Measurements from ENCODE around the gene ABL1.

The ABL1 gene

DNA sequence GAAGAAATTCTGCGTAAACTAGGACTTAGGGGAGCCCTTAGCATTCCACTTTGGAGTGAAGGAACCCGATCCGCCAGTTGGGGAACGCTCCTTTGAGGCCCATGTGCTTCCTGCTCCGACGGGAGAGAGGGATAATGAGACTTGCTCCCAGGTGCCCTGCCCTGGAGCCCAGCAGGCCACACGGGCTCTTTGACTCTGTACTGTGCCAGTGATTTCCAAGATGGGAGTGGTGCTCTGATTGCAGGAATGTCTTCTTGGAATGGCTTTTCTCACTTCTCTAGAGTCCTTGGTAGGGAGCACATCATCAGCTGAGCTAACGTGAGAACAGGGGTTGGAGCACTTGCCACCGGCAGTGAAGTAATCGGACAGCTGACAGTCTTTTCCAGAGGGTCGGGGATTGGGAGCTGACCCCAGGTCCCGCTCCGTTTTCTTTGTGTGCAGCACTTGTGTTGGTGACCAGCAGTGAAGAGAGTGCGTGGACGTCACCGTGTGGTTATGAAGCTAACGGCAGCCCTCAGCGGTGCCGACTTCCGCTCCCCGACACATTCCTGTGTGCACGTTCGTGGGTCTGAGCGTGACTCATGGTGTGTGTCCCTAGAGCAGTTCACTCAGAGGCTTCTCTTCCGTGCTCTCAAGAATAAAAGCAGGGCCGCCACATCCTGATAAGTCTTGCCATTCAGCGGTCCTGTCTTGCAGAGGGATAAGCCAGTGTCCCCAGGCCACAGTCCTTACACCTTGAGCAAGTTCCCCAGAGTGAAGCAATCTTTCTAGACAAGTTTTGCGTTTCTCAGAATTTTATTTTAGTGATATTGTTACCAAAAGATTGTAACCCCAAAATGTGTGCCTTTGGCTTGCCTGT lies 25.6 kb downstream of the ABL1 start:
- DNase-seq (ENCODE audit: low read depth), result peak; percentile 67
- TF ChIP-seq, protein P1, sequence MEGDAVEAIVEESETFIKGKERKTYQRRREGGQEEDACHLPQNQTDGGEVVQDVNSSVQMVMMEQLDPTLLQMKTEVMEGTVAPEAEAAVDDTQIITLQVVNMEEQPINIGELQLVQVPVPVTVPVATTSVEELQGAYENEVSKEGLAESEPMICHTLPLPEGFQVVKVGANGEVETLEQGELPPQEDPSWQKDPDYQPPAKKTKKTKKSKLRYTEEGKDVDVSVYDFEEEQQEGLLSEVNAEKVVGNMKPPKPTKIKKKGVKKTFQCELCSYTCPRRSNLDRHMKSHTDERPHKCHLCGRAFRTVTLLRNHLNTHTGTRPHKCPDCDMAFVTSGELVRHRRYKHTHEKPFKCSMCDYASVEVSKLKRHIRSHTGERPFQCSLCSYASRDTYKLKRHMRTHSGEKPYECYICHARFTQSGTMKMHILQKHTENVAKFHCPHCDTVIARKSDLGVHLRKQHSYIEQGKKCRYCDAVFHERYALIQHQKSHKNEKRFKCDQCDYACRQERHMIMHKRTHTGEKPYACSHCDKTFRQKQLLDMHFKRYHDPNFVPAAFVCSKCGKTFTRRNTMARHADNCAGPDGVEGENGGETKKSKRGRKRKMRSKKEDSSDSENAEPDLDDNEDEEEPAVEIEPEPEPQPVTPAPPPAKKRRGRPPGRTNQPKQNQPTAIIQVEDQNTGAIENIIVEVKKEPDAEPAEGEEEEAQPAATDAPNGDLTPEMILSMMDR (IDR thresholded peaks at IDR 0.05; ENCODE audit: low read depth, low read length), result no peak
- TF ChIP-seq, protein P2, sequence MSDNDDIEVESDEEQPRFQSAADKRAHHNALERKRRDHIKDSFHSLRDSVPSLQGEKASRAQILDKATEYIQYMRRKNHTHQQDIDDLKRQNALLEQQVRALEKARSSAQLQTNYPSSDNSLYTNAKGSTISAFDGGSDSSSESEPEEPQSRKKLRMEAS (IDR thresholded peaks at IDR 0.05; ENCODE audit: low read depth, low read length), result no peak
- no peak for TF ChIP-seq MYC (IDR thresholded peaks at IDR 0.05; ENCODE audit: low read depth, low read length)
- H3K4me3 ChIP-seq (ENCODE audit: low read depth, low read length), result no peak overlapping the region

DNA sequence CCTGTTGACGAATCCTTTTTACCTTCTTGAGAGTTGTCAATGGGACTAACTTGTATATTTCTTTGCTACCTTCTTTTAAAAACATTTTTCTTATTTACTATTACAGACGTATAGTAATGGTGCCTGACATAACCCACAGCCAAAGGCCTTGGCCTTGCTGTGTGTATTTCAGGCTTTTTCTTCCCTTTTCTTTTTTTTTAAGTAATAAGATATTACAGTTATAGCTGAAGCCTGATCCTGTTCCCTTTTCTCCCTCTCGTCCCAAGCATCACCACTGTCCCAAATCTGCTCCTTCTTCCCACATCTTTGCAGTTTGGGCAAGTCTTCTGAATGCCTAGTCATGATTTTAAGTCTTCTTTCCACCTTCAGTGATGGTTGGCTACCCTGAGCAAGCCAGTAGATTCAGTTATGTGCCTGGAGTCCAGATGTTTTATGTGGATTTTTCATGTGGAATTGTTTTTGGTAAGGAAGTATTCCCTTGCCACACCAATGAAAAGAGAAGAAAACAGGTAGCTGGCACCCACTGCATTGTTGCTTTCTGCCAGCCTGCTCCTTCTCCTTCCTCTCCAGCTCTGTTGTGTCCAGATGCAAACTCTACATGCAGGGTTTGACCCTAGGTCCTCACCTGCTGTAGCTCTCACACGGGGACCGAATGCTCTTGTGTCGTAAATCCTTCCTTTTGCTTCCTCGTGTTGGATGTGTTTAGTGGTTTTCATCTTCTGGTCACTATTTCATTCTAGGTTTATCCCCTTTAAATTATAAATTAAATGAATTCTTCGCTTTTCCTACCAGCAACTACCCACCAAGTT lies 26.5 kb downstream of the ABL1 start:
- no peak for DNase-seq (ENCODE audit: low read depth)
- no peak for TF ChIP-seq MYC (IDR thresholded peaks at IDR 0.05; ENCODE audit: low read depth, low read length)
- no peak for TF ChIP-seq POLR2A (IDR thresholded peaks at IDR 0.05; ENCODE audit: extremely low read depth, insufficient read length)
- TF ChIP-seq, protein P1 (IDR thresholded peaks at IDR 0.05; ENCODE audit: low read depth, low read length), result no peak
- TF ChIP-seq, protein P2 (IDR thresholded peaks at IDR 0.05; ENCODE audit: low read depth, low read length), result no peak
- H3K4me3 ChIP-seq (ENCODE audit: low read depth, low read length), result no peak overlapping the region

DNA sequence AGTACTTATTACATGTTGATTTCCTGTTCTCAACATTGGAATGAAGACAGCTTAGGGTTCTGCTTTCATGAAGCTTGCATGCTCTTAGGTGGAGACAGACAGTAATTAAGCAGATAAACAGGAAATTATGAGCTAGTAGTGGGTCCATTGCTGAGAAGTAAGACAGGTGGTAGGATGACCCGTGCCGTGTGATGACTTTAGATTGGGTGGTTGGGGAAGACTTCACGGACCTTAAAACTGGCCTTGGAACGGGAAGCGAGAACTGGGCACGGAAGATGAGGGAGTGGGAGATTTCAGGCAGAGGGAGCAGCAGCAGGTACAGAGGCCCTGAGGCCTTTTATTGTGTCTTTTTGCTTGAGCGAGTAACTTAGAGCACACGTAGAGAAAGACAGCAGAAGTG lies 27.2 kb downstream of the ABL1 start:
- TF ChIP-seq, protein P2 (IDR thresholded peaks at IDR 0.05; ENCODE audit: low read depth, low read length), result no peak
- TF ChIP-seq MYC (IDR thresholded peaks at IDR 0.05; ENCODE audit: low read depth, low read length), result no peak
- no peak for TF ChIP-seq POLR2A (IDR thresholded peaks at IDR 0.05; ENCODE audit: extremely low read depth, insufficient read length)
- TF ChIP-seq, protein P1 (IDR thresholded peaks at IDR 0.05; ENCODE audit: low read depth, low read length), result no peak
- no peak overlapping the region for H3K4me3 ChIP-seq (ENCODE audit: low read depth, low read length)
- DNase-seq (ENCODE audit: low read depth), result no peak

GRCh38 chr9:130862747-130863146 lies 27.7 kb downstream of the ABL1 start:
- no peak for DNase-seq (ENCODE audit: low read depth)
- TF ChIP-seq, protein P1 (IDR thresholded peaks at IDR 0.05; ENCODE audit: low read depth, low read length), result no peak
- no peak for TF ChIP-seq MYC (IDR thresholded peaks at IDR 0.05; ENCODE audit: low read depth, low read length)
- TF ChIP-seq, protein P2 (IDR thresholded peaks at IDR 0.05; ENCODE audit: low read depth, low read length), result no peak
- TF ChIP-seq POLR2A (IDR thresholded peaks at IDR 0.05; ENCODE audit: extremely low read depth, insufficient read length), result no peak

DNA sequence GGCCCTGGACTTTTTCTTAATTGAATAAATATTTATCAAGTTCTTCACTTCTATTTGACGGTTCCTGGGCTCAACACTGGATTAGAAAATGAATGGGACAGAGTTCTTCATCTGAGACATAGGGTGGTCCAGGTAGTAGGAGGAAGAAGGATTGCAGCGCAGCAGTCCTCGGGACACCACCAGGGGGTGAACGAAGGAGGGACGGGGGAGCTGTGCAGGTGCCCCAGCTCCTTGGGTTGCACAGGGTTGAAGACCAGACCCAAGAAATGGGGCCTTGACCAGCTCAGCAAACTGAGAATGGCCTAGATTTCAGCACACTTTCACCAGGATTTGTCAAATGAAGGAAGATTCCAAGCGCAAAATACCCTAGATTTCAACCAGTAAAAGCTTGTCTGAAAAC lies 29.5 kb downstream of the ABL1 start:
- no peak overlapping the region for H3K4me3 ChIP-seq (ENCODE audit: low read depth, low read length)
- no peak for TF ChIP-seq MYC (IDR thresholded peaks at IDR 0.05; ENCODE audit: low read depth, low read length)
- TF ChIP-seq, protein P2 (IDR thresholded peaks at IDR 0.05; ENCODE audit: low read depth, low read length), result no peak
- TF ChIP-seq, protein P1 (IDR thresholded peaks at IDR 0.05; ENCODE audit: low read depth, low read length), result no peak
- TF ChIP-seq POLR2A (IDR thresholded peaks at IDR 0.05; ENCODE audit: extremely low read depth, insufficient read length), result no peak
- no peak for DNase-seq (ENCODE audit: low read depth)

More at GRCh38 chr9:130862747-130863146, 27.7 kb downstream of the ABL1 start:
- no peak overlapping the region for H3K4me3 ChIP-seq (ENCODE audit: low read depth, low read length)

Data from NB4 (cell line).